Nephron progenitor cell (in vitro differentiated cells): ENCODE measurements around the gene SLC8A1.

Experiments used
- DNase-seq: peaks from one replicate; pipeline ENCODE4 v3.0.0; 2021
- H3K27ac Mint-ChIP-seq: 2 replicates; pipeline ENCODE4 v1.8.0; 2021; ENCODE audit warnings: mild to moderate bottlenecking, moderate library complexity, mixed read lengths
- H3K27me3 Mint-ChIP-seq: 2 replicates; pipeline ENCODE4 v1.8.0; 2021; ENCODE audit warnings: mild to moderate bottlenecking, low read depth, mixed read lengths; ENCODE audit not compliant: poor library complexity
- H3K36me3 Mint-ChIP-seq: 2 replicates; pipeline ENCODE4 v1.8.0; 2021; ENCODE audit warnings: low read depth, mixed read lengths
- H3K4me1 Mint-ChIP-seq: 2 replicates; pipeline ENCODE4 v1.8.0; 2021; ENCODE audit warnings: mixed read lengths
- H3K4me3 Mint-ChIP-seq: 2 replicates; pipeline ENCODE4 v1.8.0; 2021; ENCODE audit warnings: mild to moderate bottlenecking, moderate library complexity, mixed read lengths
- H3K9me3 Mint-ChIP-seq: 2 replicates; pipeline ENCODE4 v1.8.0; 2021; ENCODE audit warnings: mild to moderate bottlenecking, moderate library complexity, mixed read lengths
- TF ChIP-seq, protein P1 (sequence below): fragments of 200-600 bp; sonication (generic); IDR thresholded peaks from 2 replicates; pipeline ENCODE4 v1.5.0; 2021; ENCODE audit warnings: antibody characterized with exemption

Gene SLC8A1

DNA sequence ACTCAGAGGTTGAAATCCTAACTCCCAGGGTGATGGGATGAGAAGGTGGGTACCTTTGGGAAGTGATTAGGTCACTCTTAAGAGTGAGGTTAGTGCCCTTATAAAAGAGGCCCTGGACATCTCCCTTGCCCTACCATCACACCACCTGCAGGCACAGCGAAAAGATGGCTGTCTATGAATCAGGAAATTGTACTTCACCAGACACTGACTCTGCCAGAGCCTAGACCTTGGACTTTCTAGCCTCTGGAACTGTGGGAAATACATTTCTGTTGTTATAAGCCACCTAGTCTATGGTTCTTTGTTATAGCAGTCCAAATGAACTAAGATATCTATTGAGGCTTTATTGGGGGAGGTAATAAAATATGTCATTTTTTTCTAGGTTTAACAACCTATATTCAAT, 203.6 kb downstream of the SLC8A1 start:
- peaks cover 29% of the 10 kb centered on the region for H3K4me1 Mint-ChIP-seq
- H3K36me3 Mint-ChIP-seq: no peaks in the 10 kb centered on the region
- DNase-seq: no peak
- H3K9me3 Mint-ChIP-seq: no peaks in the 10 kb centered on the region
- H3K27me3 Mint-ChIP-seq: peaks cover 10% of the 10 kb centered on the region
- H3K4me3 Mint-ChIP-seq: no peak overlapping the region
- TF ChIP-seq, protein P1, sequence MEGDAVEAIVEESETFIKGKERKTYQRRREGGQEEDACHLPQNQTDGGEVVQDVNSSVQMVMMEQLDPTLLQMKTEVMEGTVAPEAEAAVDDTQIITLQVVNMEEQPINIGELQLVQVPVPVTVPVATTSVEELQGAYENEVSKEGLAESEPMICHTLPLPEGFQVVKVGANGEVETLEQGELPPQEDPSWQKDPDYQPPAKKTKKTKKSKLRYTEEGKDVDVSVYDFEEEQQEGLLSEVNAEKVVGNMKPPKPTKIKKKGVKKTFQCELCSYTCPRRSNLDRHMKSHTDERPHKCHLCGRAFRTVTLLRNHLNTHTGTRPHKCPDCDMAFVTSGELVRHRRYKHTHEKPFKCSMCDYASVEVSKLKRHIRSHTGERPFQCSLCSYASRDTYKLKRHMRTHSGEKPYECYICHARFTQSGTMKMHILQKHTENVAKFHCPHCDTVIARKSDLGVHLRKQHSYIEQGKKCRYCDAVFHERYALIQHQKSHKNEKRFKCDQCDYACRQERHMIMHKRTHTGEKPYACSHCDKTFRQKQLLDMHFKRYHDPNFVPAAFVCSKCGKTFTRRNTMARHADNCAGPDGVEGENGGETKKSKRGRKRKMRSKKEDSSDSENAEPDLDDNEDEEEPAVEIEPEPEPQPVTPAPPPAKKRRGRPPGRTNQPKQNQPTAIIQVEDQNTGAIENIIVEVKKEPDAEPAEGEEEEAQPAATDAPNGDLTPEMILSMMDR: no peak
- H3K27ac Mint-ChIP-seq: no peak overlapping the region

DNA sequence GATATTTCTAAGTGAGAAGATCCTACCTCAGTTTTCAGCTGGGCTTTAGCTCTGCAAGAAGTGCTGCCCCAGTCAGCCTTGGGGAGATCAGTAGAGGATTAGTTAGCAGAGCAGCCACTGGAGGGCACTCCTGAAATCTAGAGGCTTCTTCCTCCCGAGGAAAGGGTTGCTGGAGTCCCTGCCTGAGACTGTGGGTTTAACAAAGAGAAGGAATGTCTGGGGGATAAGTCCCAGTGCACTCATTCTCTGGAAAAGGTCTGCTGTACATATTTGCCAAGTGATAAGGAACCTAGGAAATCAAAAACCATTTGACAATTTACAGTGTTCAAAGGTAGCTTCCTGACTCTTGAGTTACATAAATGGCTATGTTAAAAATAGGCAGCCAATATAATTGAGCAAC, 207.2 kb downstream of the SLC8A1 start:
- Mint-ChIP-seq H3K27me3 (peaks cover 3% of the 10 kb centered on the region), H3K9me3 (no peaks in the 10 kb centered on the region), H3K4me3 (no peak overlapping the region), H3K4me1 (peaks cover 33% of the 10 kb centered on the region), H3K36me3 (no peaks in the 10 kb centered on the region), H3K27ac (no peak overlapping the region)
- peak; percentile 27 for DNase-seq
- TF ChIP-seq, protein P1: peak; percentile 26

DNA sequence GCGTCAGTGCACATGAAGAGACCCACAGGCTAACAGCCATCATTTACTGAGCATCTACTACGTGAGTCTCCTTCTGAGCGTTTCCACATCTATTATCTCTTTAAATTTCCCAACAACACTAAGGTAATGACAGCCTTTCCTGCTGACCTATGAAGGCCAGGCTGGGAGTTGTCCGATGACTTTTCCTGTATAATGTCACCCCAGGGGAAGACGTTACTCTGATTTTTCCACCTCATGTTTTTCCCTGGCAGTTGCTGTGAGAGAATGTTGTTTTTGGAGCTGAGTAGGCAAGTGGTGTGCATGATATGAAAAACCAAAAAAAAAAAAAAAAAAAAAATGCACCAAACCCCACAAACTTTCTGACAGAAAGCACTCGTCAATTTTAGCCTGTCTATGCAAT, 207.6 kb downstream of the SLC8A1 start:
- Mint-ChIP-seq H3K27ac (peak overlapping the region; percentile 59), H3K9me3 (no peaks in the 10 kb centered on the region), H3K27me3 (peaks cover 3% of the 10 kb centered on the region), H3K4me1 (peaks cover 33% of the 10 kb centered on the region), H3K4me3 (no peak overlapping the region), H3K36me3 (no peaks in the 10 kb centered on the region)
- no peak for DNase-seq
- TF ChIP-seq, protein P1: no peak

DNA sequence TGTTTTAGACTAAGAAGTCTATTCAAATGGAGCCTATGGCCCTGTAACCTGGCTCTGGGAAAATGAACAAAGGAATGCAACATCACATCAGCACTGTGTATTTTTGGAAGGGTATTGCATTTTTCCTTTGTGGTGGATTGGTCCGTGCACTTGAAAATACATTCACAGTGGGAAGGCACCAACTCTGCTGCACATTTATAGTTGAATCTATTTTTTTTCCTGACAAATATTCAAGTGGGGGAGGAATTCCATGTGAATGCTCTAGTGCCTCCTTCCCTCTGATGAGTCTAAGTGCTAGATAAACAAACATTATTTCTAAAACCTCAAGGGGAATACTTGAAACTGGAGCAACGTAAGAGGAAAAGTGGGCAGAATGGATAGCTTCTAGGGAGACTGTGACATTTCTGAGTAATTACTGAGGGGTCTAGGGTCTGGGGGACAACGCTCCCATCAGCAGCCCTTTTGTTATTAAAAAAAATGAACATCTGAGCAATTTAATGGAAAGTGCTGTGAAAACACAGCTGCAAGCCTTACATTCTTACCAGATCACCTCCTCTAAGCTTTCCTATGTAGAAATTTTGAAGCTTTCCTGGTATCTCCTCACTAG, 208.2 kb downstream of the SLC8A1 start:
- Mint-ChIP-seq H3K27ac (peak overlapping the region; percentile 59), H3K4me1 (peaks cover 33% of the 10 kb centered on the region), H3K9me3 (no peaks in the 10 kb centered on the region), H3K4me3 (no peak overlapping the region), H3K36me3 (no peaks in the 10 kb centered on the region), H3K27me3 (peaks cover 2% of the 10 kb centered on the region)
- TF ChIP-seq, protein P1: no peak
- no peak for DNase-seq

DNA sequence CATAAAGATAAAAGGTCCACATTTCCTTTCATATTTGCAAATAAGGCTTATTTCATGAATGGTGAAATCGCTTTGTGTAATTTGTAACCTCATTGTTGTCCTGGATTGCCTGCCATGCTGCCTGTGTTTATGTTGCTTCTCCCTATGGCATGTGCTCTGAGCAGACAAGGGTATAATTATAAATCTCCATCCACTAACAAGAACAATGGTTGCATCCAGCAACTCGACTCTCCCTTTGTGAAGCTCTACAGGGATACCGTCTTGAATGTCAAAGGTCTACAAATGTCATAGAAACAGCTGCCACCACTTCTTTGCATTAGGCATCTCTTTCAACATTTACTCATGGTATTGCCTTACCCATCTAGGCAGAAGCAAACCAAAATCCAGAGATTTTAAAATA, 209.6 kb downstream of the SLC8A1 start:
- TF ChIP-seq, protein P1: no peak
- no peak overlapping the region for H3K27ac Mint-ChIP-seq
- no peak for DNase-seq
- H3K9me3 Mint-ChIP-seq: peaks cover 5% of the 10 kb centered on the region
- no peaks in the 10 kb centered on the region for H3K36me3 Mint-ChIP-seq
- no peaks in the 10 kb centered on the region for H3K27me3 Mint-ChIP-seq
- H3K4me1 Mint-ChIP-seq: peaks cover 33% of the 10 kb centered on the region
- H3K4me3 Mint-ChIP-seq: no peak overlapping the region

DNA sequence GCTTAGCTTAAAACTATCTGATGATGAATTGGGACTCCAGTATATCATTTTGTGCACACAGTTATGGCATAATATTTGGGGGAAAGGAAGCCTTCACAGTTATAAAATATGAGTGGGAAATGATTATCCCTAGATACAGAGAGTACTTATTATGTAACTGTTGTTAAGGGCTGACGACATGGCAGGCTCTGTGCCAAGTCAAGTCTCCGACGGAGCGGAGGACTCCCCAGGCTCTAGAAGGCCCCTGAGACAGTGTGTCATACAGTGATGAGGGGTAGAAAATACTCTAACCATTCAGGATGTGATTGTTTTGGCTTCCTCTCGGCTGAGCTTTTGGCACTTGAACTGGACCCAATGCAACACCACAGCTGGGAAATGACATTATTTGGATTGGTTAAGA, 211.8 kb downstream of the SLC8A1 start:
- no peak overlapping the region for H3K4me3 Mint-ChIP-seq
- H3K27me3 Mint-ChIP-seq: no peaks in the 10 kb centered on the region
- no peak overlapping the region for H3K27ac Mint-ChIP-seq
- peaks cover 10% of the 10 kb centered on the region for H3K9me3 Mint-ChIP-seq
- no peaks in the 10 kb centered on the region for H3K36me3 Mint-ChIP-seq
- H3K4me1 Mint-ChIP-seq: peaks cover 33% of the 10 kb centered on the region
- DNase-seq: no peak
- TF ChIP-seq, protein P1: no peak
